ENCODE data around the gene MRE11. TPM values are rescaled to one million over a fixed set of nuclear protein-coding genes. Genes with fewer than 3 reads are reported as not detected.

MRE11 gene
- total and polyA plus RNA-seq, 4 donors, result 1.5 to 18.3 (median 5.6) TPM

DNA sequence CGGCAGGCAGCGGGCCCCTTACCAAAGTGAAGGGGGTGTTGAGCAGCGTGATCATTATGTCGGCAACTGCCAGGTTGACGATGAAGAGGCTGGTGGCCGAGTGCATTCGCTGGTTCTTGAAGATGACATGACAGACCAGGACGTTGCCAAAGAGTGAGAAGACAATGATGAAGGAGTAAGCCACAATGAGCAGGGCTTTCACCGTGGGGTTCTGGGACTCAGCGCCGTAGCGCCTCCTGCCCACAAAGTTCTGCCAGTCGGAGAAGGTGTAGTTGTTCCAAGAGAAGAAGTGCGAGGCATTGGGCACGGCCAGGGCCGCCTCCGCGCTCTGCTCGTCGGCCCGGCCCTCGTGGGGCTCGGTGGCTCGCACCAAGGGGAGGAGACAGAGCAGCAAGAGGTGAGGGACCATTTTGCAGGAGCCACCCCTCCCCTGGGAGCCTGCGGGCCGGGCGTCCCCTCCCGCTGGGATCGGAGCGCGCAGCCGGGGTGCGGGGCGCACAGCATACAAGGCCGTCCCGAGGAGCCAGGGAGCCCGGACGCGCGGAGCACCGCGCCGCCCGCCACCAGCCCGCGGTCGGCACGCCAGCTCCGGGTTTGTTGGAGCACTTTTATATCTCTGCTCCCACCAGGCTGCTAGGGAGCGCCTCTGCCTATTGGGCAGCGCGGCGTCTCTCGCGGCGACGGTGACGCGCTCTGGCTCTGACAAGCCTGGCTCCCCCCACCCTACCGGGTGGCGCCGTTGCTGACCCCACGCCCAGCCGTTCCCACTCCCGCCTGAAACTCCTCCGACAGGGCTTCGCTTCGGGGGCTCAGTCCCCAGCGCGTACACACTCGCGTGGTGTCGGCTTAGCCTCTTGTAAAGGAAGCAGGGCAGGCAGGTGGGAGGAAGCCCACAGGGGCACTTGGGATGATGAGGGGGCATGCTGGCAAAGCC, 92.5 kb downstream of the MRE11 start, which contains the start of gene GPR83:
Gene GPR83 (minus strand): TSS at position 581 of the 934 bp plus-strand sequence. CDS start 172 bp downstream, at position 409.
- Histone ChIP-seq H3K27ac (ENCODE audit: low read depth in 1 of 2, low read length in 2 of 2) (no peak within 1 kb of the TSS), H3K4me1 (ENCODE audit: control insufficient read depth in 4 of 4, insufficient read depth in 4 of 4, low read length in 3 of 4) (peaks cover 5 to 9% (median 7%) of the 10 kb centered on the region in 4 donors), H3K9ac (ENCODE audit: low read depth in 1 of 2, low read length in 2 of 2) (no peak within 1 kb of the TSS), H3K36me3 (ENCODE audit: control insufficient read depth in 4 of 4, insufficient read depth in 3 of 4, low read depth in 1 of 4, low read length in 3 of 4) (no peaks in the 10 kb centered on the region), H3K4me3 (ENCODE audit: low read depth in 1 of 3, low read length in 3 of 3) (peak within 1 kb of the TSS in 1 of 3 donors; percentile 3), H3K27me3 (ENCODE audit: control insufficient read depth in 4 of 4, insufficient read depth in 4 of 4, low read length in 3 of 4) (peaks cover 0 to 7% (median 1%) of the 10 kb centered on the region in 4 donors), H3K9me3 (ENCODE audit: control insufficient read depth in 4 of 4, low read length in 3 of 4) (no peaks in the 10 kb centered on the region)
- WGBS, result 5% methylated on average over 73 of the region's 73 CpGs
- DNase-seq (ENCODE audit: low spot score), result no peak
- TF ChIP-seq RAD21 (IDR thresholded peaks at IDR 0.05), result no peak
- no peak for TF ChIP-seq RXRA (IDR thresholded peaks at IDR 0.05)
- TF ChIP-seq HNF4G (IDR thresholded peaks at IDR 0.05), result no peak
- TF ChIP-seq GABPA (IDR thresholded peaks at IDR 0.05 in 1 of 2, conservative IDR thresholded peaks at IDR 0.05 in 1 of 2), result no peak
- no peak for TF ChIP-seq CTCF (IDR thresholded peaks at IDR 0.05; ENCODE audit: low read depth, low read length, missing input control)
- no peak for TF ChIP-seq EGR1 (IDR thresholded peaks at IDR 0.05; ENCODE audit: low read depth in 2 of 2)
- TF ChIP-seq, protein P1, sequence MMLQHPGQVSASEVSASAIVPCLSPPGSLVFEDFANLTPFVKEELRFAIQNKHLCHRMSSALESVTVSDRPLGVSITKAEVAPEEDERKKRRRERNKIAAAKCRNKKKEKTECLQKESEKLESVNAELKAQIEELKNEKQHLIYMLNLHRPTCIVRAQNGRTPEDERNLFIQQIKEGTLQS (IDR thresholded peaks at IDR 0.05), result no peak
- TF ChIP-seq ZBTB33 (IDR thresholded peaks at IDR 0.05), result no peak
- no peak for TF ChIP-seq TAF1 (conservative IDR thresholded peaks at IDR 0.05)
- no peak for TF ChIP-seq NR2F2 (IDR thresholded peaks at IDR 0.05)
- TF ChIP-seq, protein P2, sequence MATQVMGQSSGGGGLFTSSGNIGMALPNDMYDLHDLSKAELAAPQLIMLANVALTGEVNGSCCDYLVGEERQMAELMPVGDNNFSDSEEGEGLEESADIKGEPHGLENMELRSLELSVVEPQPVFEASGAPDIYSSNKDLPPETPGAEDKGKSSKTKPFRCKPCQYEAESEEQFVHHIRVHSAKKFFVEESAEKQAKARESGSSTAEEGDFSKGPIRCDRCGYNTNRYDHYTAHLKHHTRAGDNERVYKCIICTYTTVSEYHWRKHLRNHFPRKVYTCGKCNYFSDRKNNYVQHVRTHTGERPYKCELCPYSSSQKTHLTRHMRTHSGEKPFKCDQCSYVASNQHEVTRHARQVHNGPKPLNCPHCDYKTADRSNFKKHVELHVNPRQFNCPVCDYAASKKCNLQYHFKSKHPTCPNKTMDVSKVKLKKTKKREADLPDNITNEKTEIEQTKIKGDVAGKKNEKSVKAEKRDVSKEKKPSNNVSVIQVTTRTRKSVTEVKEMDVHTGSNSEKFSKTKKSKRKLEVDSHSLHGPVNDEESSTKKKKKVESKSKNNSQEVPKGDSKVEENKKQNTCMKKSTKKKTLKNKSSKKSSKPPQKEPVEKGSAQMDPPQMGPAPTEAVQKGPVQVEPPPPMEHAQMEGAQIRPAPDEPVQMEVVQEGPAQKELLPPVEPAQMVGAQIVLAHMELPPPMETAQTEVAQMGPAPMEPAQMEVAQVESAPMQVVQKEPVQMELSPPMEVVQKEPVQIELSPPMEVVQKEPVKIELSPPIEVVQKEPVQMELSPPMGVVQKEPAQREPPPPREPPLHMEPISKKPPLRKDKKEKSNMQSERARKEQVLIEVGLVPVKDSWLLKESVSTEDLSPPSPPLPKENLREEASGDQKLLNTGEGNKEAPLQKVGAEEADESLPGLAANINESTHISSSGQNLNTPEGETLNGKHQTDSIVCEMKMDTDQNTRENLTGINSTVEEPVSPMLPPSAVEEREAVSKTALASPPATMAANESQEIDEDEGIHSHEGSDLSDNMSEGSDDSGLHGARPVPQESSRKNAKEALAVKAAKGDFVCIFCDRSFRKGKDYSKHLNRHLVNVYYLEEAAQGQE (IDR thresholded peaks at IDR 0.05), result no peak
- no peak for TF ChIP-seq YY1 (IDR thresholded peaks at IDR 0.05)
- TF ChIP-seq SP1 (IDR thresholded peaks at IDR 0.05), result no peak
- no peak for TF ChIP-seq FOXA2 (IDR thresholded peaks at IDR 0.05)
- TF ChIP-seq FOXA1 (IDR thresholded peaks at IDR 0.05), result no peak

All from liver (tissue), 9 donors.